CD4-positive, alpha-beta T cell treated with Interleukin-21 for 1 hour (primary cell): ENCODE data around the gene DNMT1.
A peak's percentile ranks its signal among the peaks of the same experiment; 100 is the strongest.

Source experiments
- DNase-seq: peaks from one replicate; pipeline ENCODE4 v3.0.0-alpha.2; 2020

DNMT1 gene

GRCh38 chr19:10112895-10113591 is 81.7 kb downstream of the DNMT1 start:
- DNase-seq = peak; percentile 77

DNA sequence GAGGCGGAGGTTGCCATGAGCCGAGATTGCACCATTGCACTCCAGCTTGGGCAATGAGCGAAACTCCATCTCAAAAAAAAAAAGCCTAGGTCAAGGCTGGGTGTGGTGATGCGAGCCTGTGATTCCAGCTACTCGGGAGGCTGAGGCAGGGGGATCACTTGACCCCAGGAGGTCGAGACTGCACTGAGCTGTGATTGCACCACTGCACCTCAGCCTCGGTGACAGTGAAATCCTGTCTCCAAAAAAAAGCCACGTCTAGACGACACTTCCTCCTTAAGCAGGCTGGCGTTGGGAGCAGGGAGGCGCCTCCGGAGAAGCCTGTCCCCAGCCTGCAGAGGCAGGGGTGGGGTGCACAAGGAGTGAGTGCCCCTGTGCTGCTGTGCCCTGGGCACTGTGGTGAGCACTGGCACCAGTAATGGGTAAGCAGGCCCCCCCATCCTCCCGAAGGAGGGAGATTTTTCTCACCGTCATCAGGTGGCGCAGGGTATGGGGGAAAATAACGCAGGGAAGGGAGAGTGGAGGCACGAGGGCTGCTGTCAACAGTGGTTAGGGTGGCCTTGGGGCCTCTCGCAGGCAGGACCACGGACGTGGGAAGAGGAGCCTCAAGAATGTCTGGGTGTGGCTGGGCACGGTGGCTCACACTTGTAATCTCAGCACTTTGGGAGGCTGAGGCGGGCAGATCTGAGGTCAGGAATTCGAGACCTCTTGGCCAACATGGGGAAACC is 82.6 kb downstream of the DNMT1 start:
- DNase-seq = peak; percentile 69

DNA sequence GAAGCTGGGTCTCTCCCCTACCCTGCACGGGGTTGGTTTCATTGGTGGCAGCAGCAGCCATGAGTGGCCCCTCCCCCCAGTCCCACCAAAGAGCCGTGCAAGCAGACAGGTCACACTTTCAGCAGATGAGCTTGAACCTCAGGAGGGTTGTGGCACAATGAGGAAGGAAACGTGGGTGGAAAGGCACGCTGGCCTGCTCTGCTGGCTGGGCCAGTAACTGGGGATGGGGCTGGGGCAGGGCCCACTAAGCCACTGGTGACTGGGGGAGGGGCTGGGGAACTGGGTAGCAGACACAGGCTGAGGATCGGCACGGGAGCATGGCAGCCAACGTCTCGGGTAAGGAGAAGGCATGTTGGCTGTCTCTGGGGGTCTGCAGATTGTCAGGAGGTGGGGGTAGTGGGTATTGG is 83.3 kb downstream of the DNMT1 start, which contains the start of gene P2RY11:
Gene P2RY11, plus strand, starts transcription at position 289 of the 407 bp plus-strand sequence. Its CDS starts 29 bp downstream, at position 318.
- DNase-seq = peak; percentile 73

DNA sequence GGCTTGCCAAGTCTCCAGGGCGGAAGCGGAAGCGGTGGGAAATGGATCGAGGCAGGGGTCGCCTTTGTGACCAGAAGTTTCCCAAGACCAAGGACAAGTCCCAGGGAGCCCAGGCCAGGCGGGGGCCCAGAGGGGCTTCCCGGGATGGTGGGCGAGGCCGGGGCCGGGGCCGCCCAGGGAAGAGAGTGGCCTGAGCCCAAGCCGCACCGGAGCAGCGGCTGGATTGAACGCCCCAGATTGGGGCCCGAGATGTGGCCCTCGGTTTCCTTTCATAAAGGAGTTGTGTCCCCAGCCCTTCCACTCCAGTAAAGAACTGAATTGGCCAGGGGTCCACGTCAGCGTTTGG is 83.8 kb downstream of the DNMT1 start:
- no peak for DNase-seq

- no peak for DNase-seq
Measured at GRCh38 chr19:10110076-10110971, 84.4 kb downstream of the DNMT1 start.

DNA sequence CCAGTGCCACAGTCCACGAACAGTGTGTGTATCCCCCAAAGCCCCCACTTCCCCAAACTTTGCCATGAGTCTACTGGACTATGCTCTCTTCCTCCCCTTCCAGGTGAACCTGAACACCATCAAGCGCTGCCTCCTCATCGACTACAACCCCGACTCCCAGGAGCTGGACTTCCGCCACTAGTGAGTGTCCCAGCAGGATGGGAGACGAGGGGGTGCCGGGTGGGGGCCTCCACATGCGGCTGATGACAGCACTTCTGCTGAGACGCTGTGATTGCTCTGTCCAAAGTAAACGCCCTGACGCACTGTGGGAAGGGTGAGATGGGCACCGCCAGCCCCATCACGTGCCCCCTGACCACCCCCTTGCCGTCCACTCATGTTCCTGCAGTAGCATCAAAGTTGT is 85.2 kb downstream of the DNMT1 start:
- DNase-seq = no peak

- no peak for DNase-seq
Measured at GRCh38 chr19:10107817-10108367, 86.9 kb downstream of the DNMT1 start.

GRCh38 chr19:10107254-10107653 is 87.5 kb downstream of the DNMT1 start:
- DNase-seq = no peak

DNA sequence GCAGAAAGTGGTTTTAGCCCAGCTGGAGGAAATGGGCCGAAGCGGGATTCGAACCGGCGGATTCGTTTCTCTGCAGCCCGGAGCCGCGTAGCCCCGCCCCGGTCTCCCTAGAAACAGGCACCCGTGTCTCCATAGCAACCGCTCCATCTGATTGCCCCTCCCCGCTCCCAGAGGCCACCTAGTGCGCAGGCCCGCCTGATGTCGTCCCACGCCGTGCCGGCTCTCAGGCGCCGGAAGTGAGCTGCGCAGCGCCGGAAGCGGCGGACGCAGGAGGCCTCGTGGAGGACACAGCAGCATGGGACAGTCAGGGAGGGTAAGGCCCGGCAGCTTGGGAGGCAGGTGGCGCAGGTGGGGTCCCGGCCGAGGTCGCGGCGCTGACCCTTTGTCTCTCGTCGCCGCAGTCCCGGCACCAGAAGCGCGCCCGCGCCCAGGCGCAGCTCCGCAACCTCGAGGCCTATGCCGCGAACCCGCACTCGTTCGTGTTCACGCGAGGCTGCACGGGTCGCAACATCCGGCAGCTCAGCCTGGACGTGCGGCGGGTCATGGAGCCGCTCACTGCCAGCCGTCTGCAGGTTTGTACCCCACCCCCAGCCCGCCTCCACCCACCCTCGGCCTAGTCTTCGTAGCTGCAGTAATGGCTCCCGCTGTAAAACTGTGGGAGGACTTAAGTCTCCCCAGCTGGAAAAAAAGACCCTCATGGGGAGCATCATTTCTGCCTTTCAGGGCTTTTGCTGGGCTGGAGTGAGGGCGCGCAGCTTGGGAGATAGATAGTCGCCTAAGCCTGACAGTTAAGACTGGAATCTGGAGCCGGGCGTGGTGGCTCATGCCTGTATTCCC is 88.4 kb downstream of the DNMT1 start, which contains the start of gene PPAN:
Gene PPAN, plus strand, starts transcription at position 263 of the 837 bp plus-strand sequence. Its CDS starts 33 bp downstream, at position 296.
- DNase-seq = peak; percentile 98

- DNase-seq = peak; percentile 71
Measured at GRCh38 chr19:10105509-10106099, 89.1 kb downstream of the DNMT1 start.

DNA sequence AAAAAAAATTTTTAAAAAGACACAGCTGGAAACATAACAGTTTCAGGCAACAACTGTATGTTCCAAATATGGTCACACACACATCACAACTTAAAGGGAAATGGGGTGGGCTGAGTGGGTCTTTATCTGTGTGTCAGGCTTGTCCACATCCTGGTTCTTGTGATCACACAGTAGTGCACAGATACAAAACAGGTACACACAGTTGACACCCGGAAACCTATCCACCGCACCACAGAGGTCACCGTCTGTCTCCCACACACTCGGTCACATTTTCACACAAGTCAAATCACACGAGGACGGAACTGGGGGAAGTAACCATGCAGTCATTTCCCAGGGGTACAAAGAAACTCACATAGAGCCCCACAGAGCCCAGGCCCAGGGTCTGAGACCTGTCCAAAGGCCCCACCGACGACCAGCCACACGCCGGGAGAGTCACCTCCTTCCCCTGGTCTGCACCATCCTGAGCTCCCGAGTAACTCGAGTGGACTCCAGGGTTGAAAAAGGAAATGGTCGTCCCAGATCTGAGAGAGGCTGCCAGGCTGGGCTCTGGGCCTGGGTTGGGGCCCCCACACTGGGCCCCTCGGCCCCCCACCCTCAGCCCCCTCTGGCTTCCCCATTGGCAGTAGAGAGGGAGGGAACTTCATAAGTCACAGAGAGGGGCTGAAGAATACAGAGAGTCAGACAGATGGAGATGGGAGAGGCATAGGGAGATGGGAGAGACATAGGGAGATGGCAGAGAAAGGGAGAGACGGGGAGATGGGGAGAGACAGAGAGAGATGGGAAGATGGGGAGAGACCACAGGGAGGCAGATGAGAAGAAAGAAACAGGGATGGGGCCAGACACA is 89.9 kb downstream of the DNMT1 start:
- DNase-seq = peak; percentile 95

DNA sequence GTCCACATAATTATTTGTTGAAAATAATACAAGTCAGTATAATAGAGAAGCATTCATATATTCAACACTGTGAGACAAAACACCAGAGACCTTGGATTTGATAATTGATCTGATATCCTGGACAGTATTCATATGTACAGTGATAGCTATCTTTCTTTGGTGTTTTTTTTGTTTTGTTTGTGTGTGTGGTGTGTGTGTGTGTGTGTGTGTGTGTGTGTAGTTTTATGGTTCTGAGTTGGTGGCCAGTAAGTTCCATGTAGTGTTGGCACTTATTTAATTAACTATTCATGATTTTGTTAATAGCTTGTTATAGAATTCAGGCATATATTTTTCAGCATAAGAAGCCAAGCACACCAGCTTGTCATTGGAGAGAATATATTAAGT is 90.6 kb downstream of the DNMT1 start:
- DNase-seq = peak; percentile 43

DNA sequence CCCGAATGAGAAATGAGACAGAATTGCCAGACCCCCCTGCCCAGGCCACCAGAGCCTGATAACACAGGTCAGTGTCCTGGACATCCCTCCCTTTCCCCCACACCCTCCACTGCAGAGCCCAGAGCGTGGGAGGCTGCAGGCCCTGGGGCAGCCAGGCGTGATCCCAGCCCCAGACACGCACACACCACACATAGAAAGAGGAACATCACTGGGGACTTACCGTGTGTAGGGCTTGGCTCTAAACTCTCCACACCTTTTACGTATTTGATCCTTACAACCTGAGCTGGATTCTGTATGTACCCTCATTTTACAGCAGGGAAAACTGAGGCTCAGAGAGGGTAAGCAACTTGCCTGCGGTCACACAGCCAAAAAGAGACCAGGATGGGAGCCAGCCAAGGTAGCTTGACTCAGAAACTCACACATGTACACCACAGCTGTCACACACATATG is 91.9 kb downstream of the DNMT1 start:
- DNase-seq = no peak

GRCh38 chr19:10100163-10100785 is 94.5 kb downstream of the DNMT1 start:
- DNase-seq = no peak

DNA sequence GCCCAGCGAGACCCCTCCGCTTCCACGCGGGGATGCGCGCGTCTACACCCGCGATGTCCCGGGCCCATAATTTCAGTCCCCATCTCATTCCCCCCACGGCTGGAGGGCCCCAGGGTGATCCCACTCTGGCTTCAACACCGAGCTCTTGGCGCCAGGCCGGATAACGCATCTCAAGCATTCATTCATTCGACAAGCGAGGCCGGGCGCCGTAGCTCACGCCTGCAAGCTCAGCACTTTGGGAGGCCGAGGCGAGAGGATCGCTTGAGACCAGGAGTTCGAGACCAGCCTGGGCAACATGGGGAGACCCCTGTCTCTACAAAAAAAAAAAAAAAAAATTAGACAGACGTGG is 98.2 kb downstream of the DNMT1 start:
- no peak for DNase-seq

DNA sequence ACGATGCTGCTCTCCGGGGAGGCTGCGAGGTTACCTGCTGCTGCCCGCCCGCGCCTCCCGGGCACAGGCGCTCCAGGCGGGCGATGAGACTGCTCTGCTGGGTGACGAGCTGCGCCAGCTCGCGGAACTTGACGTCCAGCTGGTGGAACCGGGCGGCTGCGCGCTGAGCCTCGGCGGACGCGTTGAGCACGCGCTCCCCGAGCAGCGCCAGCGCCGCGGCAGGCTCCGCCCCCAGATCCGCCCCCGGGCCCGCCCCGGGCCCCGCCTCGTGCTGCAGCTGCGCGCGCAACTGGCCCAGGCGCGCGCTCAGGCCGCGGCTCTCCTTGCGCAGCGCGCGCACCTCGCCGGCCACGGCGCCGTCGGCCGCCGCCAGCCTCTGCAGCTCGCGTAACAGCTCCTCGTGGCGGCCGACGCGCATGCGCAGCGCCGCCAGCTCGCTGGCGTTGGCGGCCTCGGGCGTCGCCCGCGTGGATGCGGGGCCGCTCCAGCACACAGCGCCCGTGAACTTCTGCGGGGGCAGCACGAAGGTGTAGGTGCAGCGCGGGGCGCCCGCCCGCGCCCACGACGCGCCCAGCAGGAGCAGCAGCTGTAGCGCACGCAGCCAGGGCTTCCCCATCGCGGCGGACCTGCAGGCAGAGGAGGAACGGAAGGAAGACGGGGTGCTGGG is 98.7 kb downstream of the DNMT1 start:
- peak; percentile 93 for DNase-seq

DNA sequence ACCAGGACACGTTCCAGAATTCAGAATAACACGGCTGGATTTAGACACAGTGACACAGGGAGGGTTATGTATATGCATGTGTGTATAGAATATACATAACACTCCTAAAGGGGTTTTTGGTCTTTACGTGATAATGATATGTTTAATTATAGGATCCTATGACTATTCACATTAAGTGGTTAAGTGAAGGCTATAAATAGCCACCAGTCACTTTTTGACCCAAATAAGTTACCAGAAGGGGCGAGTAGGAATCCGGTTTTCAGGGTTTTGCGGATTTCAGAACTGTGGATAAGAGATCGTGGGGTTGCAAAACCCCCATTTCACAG is 99.2 kb downstream of the DNMT1 start:
- no peak for DNase-seq

- no peak for DNase-seq
Measured at GRCh38 chr19:10093295-10094186, 101.2 kb downstream of the DNMT1 start.
